HG02981 (cell line): Measurements from ENCODE around the gene TECPR1.

Source experiments
- ATAC-seq: cut with Tn5 transposase; IDR thresholded peaks from one replicate; pipeline ENCODE4 v1.9.1; 2021; ENCODE audit warnings: mild to moderate bottlenecking, moderate library complexity; ENCODE audit not compliant: unreplicated experiment

TECPR1 gene

DNA sequence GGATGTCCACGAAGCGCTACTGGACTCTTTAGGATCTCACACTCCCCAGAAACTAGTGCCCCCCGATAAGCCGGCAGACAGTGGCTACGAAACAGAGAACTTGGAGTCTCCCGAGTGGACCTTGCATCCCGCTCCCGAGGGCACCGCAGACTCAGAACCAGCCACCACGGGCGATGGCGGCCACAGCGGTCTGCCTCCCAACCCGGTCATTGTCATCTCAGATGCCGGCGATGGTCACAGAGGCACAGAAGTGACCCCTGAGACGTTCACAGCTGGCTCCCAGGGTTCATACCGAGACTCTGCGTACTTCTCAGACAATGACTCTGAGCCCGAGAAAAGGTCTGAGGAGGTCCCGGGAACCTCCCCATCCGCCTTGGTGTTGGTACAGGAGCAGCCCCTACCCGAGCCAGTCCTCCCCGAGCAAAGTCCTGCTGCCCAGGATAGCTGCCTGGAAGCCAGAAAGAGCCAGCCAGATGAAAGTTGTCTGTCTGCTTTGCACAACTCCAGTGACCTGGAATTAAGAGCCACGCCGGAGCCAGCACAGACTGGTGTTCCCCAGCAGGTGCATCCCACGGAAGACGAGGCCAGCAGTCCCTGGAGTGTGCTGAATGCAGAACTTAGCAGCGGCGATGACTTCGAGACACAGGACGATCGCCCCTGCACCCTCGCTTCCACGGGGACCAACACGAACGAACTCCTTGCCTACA is 58.4 kb downstream of the TECPR1 start:
- ATAC-seq = no peak

DNA sequence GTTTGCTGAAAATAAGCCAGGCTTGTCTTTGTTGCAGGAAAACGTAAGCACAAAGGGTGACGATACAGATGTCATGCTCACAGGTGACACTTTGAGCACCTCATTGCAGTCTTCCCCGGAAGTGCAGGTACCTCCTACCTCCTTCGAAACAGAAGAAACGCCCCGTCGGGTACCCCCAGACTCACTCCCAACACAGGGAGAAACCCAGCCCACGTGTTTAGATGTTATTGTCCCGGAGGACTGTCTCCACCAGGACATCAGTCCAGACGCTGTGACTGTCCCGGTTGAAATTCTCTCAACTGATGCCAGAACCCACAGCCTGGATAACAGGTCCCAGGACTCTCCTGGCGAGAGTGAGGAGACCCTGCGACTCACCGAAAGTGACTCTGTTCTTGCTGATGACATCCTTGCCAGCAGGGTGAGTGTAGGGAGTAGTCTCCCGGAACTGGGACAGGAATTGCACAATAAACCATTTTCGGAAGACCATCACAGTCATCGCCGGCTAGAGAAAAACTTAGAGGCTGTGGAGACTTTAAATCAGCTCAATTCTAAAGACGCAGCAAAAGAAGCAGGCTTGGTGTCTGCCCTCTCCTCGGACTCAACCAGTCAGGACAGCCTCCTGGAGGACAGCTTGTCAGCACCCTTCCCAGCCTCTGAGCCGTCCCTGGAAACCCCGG is 59.1 kb downstream of the TECPR1 start:
- ATAC-seq = no peak

DNA sequence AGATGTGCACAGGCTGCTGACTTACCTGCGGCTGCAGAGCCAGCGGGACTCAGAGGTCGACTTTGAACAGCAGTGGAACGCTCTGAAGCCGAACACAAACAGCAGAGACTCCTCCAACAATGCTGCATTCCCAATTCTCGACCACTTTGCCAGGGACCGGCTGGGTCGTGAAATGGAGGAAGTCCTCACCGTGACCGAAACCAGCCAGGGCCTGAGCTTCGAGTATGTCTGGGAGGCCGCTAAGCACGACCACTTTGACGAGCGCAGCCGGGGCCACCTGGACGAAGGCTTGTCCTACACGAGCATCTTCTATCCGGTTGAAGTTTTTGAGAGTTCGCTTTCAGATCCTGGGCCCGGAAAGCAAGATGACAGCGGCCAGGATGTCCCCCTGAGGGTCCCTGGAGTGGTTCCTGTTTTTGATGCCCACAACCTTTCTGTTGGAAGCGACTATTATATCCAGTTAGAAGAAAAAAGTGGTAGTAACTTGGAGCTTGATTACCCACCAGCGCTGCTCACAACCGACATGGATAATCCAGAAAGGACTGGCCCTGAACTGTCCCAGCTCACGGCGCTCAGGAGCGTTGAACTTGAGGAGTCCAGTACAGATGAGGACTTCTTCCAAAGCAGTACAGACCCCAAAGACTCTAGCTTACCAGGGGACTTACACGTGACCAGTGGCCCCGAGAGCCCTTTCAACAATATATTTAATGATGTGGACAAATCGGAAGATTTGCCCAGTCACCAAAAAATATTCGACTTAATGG is 60.2 kb downstream of the TECPR1 start:
- ATAC-seq = no peak

DNA sequence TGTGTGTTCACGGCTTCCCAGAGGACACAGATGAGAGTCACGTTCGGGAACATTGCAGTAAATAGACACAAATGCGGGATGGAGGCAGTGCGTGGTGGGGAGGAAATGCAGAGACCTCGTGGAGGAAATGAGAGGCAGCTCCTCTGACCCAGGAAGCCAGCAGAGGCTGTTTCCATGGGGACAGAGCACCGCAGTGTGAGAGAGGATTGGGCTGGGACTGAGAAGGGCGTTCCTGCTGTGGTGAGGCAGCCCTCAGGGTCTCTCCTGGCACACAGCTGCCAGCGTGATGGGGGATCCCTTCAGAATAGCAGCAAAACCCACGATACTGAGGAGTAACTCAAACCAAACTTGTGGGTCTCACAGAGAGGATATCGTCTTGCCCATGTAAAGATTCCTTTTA is 62.5 kb downstream of the TECPR1 start:
- ATAC-seq = no peak

DNA sequence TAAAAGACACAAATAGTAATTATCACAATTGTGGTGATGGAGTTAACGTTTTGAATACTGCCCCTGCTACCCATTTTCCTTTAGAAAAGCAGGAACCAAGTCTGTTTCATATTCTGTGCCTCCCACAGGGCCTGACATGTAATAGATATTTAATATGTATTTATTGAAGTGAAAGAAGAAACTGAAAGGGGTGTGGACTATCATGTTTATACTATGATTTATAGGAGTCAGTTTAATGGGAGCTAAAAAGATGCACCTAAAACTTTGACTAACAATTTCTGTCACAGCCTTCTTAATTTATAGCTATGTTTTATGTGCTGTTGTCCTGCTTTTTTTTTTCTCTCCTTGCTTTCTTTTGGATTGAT is 64.9 kb downstream of the TECPR1 start:
- ATAC-seq = no peak

DNA sequence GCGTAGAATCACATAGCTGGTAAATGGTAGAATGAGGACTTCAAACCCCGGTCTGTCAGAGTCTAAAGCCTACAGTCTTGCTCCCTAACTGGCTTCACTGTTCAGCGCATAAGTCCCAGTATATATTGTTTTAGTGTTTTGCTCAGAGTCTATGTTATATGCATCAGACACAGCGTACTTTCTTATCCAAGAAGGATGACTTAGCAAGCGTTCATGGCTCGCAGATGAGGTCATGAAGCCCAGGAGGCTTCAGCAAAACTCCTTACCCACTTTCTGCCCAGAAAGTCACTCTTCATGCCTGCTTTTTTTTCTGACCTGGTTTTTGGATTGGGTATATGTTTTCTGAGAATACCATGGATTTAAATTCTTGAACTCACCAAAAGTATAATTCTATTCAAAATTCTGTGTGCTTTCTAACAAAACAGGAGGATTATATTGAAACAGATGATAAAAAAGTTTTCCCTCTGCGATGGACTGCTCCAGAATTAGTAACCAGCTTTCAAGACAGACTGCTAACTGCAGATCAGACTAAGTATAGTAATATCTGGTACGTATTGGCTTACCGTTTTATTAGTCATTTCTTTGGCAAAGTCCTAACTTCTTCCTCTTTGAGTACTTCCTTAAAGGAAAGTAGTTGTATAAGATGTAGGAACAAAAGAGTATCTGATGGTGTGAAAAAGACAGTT is 65.4 kb downstream of the TECPR1 start:
- no peak for ATAC-seq

DNA sequence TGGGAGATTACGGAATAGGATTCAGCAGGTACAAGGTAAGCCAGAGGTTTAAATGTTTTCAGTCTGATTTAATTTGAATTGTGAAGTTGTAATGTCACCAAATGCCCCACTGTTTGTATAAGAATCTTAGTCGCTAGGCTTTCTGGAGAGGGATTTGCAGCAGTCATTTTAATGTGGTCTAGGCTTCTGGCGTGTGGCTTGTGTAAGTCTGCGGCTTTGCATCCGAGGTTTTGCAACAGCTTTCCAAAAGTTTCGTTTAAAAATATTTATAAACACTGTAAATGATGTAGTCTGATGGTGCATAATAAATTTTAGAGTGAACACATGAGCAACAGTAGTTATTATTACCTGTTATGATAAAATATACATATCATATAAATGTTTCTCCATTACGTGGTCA is 66.9 kb downstream of the TECPR1 start:
- no peak for ATAC-seq

DNA sequence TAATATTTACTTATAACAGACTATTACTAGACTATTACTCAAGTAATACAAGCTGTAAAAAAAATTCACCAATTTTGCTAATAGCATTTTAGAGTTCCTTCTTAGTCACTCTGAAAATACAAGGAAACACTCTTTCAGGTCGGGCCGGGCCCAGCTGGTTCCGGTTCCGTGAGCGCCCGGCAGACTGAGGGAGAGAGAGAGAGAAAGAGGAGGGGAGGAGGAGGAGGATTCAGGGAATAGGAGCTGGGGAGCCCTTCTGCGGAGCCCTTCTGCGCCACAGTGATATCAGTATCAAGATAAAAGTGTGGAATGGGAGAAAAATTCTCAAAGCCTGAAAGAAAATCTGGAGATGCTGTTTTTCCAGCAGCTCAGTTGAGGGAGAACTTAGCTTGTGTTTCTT is 71.3 kb downstream of the TECPR1 start:
- ATAC-seq = no peak

DNA sequence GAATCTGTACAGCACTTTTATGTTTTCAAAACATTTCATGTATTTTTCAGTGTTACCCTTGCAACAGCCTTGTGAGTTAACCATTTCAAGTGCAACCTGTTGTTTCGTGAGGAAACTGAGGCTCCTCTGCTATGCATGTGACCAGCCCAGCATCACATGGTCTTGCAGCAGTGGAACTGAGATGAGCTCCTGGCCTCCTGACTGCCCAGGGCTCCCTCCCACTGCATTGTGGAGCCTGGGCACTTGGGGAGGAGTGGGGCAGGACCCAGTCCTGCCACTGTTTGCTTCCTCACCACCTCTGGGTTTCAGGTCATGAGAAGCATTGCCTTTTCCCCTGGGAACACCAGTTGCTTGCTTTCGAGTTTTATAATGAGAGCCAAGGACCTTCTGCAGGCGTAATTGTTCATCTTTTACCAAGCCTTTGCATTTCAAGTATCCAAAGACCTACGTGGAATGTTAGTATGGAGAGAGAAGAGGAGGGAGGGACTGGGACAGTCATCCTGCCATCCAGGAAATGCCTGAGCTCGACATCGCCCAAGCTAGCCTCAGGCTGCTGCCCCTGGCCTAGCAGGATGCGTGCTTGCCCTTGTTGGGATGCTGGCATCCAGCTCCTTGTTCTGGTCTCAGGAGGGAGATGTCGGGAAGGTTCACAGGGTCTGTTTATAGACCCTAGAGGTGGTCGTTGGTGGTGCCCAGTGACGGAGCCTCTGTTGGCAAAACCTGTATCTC is 73.1 kb downstream of the TECPR1 start:
- ATAC-seq = no peak

DNA sequence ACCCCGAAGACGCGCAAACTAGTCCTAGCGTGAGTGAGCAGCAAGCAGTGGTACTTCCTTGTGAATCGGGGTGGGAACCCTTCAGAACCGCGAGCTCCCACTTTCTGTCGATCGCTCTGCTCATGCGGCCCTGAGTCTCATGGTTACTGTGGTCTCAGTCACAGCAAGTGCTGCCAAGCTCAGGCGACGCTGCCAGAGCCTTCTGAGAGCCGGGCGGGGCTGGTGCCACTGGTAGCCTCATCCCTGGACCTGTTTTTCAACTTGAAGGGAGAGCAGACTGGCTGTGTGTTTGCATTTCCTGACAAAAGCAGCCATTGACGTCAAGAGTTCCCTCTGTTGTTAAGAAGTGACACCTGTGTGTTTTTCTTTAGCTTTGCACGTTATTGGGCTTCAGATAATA is 73.7 kb downstream of the TECPR1 start:
- ATAC-seq = no peak

DNA sequence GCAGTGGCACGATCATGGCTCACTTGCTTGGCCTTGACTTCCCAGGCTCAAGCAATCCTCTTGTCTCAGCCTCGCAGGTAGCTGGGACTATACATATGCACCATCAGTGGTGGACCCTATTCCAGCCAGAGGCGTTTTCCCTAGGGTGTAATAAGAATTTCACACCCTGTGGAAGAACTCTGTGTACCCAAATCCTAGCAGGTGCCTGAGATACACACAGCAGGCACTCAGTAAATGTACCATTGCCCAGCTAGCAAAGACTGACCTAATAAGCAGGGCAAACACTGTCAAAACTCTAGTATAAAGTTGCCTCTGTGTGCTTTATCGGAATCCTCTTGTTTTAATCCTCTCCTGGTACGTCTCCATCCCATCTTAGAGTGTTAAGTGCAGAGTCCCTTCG is 74.5 kb downstream of the TECPR1 start:
- no peak for ATAC-seq

DNA sequence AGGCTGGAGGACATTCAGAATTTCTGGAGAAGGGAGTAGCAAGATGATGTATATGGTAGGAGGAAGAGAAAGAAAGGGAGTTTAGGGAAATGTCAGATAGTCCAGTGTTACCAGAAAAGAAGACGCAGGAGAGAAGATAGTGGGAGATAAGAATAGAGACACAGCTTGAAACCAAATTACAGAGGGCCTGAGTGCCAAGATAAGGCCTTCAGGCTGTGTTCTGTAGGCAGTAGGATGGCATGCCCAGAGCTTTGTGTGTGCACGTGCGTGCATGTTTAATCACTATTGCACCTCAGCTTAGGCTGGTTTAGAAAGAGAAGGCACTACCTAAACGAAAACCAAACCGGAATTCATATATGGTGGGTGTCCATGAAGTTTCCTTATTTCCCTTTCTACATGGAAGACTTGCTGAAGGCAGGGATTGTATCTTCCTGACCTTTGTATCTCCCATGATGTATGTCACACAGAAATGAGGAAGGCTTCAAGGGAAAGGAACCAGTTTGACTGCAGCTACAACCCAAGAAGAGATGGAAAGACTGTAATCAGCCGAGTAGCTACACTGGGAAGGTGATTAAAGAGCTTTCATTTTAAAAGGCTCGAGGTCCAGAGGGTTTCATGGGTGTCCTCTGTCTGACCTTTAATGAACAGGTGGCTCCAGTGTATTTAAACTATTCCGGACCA is 76.6 kb downstream of the TECPR1 start:
- no peak for ATAC-seq

DNA sequence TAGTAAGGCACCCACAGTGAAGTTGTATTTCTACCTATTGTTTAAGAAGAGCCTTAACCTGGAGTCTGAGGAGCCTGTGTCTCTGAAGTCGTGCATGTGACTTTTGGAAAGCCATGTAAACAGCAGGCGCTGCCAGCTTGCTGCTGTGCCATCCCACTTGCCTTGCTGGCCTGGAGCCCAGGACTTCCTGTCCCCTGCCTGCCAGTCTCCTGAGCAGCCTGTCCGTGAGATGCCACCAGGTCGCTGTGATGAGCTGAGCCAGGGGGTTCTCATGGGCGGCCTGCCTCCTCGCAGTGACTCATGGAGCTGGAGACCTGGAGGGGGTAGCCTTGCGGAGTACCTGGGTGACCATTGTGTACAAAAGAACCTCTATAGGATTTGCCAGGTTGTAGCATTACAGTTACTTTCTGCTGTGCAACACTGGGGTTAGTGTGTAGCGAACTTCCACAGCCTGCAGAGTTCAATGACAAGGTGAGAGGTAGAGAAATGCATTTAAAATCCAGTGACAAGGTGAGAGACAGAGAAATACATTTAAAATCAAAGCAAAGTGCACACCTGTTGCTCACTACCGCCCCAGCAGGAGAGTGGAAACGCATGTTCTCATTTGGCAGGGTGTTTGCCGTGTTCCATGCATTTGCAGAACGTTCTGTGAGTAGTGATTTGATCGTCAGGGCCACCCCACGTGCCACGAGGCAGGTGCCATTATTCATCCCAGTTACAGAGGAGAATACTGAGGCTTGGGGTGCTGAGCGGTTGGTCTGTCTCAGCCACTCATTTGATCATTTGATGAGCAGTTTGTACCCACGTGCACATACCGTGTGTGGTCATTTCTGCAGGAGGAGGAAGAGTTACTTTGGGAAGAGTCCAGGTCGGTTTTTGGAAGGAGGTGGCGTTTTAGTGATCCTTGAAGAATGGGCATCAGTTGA is 77.4 kb downstream of the TECPR1 start:
- ATAC-seq = no peak

DNA sequence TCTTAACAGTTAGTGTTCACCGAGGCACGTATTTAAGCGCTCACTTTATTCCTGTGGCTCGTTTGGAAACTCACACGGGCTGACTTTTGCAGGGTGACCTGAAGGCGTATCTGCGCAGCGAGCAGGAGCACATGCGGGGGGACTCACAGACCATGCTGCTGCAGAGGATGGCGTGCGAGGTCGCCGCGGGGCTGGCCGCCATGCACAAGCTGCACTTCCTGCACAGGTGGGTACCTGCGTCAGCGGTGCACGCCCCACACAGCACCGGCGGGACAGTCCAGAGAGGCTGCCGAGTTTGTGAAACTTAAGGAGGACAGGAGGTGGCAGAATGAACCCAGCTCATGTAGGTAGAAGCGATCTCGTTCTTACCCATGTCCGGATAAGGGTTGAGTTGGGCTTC is 80.6 kb downstream of the TECPR1 start:
- no peak for ATAC-seq

DNA sequence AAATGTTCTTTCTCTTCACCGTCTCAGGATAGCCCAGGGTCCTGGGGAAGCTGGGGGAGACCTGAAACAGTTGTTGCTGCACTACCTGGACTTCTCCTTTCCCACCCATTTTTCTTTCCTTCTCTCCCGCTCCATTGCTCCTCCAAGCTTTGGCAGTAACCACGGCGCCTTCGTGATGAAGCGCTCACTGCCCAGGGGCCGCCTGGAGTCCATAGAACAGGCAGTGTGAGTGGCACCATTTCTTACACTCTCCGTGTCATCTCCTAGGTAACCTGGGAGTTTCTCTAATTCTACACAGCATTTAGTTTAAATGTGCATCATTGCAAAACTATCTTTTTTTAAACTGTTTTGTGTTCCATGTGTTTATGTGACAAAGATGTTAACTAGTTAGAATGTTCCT is 81.1 kb downstream of the TECPR1 start:
- ATAC-seq = no peak

DNA sequence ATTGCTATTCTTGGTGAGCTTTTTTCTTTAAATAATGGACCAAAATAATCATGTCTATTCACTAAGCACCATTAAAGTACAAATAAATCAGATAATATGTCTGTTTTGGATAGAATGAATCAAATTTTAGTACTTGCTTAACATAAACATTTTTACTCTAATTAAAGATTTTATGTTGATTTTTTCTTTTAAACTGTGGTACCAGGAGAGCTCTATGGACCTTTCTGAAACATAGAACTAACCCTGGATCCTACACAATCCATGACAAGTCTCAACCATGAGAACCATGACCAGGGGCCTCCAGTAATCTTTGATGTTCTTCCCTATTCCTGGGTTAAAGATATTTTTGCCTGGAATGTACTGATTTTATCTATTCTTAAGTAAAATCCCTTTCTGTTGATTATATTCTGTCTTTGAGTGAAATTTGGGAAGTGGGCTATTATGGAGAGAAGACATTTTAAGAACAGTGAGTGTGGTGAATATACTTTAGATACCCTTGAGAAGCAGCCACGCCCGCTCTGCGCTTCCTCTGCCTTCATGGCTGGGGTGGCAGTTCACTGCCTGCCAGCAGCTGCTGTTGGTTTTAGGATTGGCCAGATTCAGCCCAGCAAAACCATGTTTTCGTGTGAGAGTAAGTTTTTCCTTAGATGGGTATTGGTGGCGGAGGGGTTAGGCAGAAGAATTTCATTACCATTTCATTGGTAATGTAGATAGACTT is 83.0 kb downstream of the TECPR1 start:
- no peak for ATAC-seq

DNA sequence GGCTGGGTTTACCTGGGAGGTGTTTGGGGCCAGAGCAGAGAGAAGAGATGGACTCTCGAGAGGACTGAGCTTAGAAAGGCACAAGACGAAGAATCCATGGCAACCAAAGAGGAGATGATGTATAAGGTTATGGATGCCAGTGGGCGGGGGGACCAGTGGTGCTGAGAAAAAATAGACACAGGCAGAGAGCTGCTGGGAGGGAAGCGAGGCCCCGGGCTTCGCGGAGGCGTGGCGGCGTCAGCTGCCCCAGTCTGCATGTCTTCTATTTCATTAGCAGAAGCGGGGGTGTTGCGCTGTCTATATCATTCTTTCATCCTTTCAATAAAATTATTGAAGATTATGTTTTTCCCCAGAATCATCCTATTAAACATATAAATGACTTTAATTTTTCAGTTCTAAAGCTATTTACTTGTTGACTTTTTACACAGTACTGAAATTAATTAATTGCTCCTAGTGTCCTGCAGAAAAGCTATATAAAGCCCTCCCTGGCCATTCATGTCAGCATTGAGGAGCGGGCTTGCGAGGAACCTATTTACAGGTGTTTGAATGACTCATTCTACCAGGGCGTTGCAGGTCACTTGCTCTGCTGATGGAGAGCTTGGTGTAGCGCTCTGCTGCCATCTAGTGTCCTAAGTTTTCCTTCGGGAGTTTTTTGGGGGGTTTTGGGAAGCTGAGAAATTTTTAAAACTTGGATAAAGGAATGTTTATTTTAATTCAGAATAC is 83.7 kb downstream of the TECPR1 start:
- peak; percentile 70 for ATAC-seq

DNA sequence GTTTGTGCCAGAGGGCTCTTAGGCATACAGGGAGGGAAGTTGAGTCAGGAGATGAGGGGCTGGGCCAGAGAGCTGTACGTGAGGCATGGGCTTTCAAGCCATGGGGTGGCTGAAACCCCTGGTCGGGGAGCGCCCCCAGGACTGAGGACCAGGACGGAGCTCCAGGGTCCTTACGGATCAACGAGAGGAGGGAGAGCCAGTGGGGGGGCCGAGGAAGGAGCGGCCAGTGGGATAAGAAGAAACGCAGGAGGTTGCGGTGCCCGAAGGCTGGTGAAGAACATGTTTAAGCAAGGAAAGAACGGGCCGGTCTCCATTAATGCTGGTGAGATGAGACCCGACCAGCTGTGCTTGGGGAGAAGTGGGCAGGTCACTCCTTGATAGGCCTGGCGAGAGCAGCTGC is 84.4 kb downstream of the TECPR1 start:
- ATAC-seq = no peak
